Gastrocnemius medialis (tissue), 4 donors: ENCODE results near the gene GCNT3. TPM values are rescaled to one million over a fixed set of nuclear protein-coding genes. Genes with fewer than 3 reads are reported as not detected.

Experiments used
- ATAC-seq, 2 donors: fragments of 150-250 bp; one replicate each; pipeline ENCODE4 v1.9.1; 2016
- DNase-seq, 2 donors: peaks; one replicate each; pipeline ENCODE4 v3.0.0-alpha.2; 2019
- H3K27ac ChIP-seq, 4 donors: fragments of 200-600 bp; sonication (generic); 1 replicate in 1 of 4; 2 replicates in 3 of 4; pipeline ENCODE4 v1.5.1; 2016 to 2018; ENCODE audit warnings: mild to moderate bottlenecking in 2 of 4, moderate library complexity in 1 of 4
- H3K27me3 ChIP-seq, 3 donors: fragments of 200-600 bp; sonication (generic) in 2 of 3; 1 replicate in 1 of 3; 2 replicates in 2 of 3; pipeline versions ENCODE4 v1.5.1 to v1.6.0; 2016 to 2019; ENCODE audit warnings: mild to moderate bottlenecking in 1 of 3, moderate library complexity in 1 of 3
- H3K36me3 ChIP-seq, 2 donors: fragments of 200-600 bp; sonication (generic) in 1 of 2; one replicate each; pipeline ENCODE4 v1.5.1; 2017 to 2018
- H3K4me1 ChIP-seq, 2 donors: fragments of 200-600 bp; sonication (generic) in 1 of 2; one replicate each; pipeline ENCODE4 v1.5.1; 2016 to 2017; ENCODE audit warnings: mild to moderate bottlenecking in 2 of 2
- H3K4me3 ChIP-seq, 4 donors: fragments of 200-600 bp; sonication (generic) in 3 of 4; 1 replicate in 1 of 4; 2 replicates in 3 of 4; pipeline ENCODE4 v1.5.1; 2016 to 2019; ENCODE audit warnings: mild to moderate bottlenecking in 2 of 4
- H3K9me3 ChIP-seq, 3 donors: fragments of 200-600 bp; sonication (generic) in 2 of 3; 1 replicate in 1 of 3; 2 replicates in 2 of 3; pipeline ENCODE4 v1.5.1; 2016 to 2019
- POLR2A ChIP-seq, 2 donors: fragments of 450-650 bp; IDR thresholded peaks; one replicate each; pipeline ENCODE4 v1.6.1; 2017; ENCODE audit warnings: antibody characterized with exemption in 2 of 2, mild to moderate bottlenecking in 2 of 2, moderate library complexity in 2 of 2
- in situ Hi-C, 4 donors: fragments of 200-750 bp; cut with MboI; loops; one replicate each; pipeline versions ENCODE4 v1.15.0 to v1.8.0; 2017; ENCODE audit warnings: low sequenced_read_pairs in 4 of 4
- intact Hi-C: fragments of 100-400 bp; cut with DNase I; formaldehyde crosslinking; loops from one replicate; pipeline ENCODE4 v1.15.1; 2023; ENCODE audit warnings: low total_unique reads
- total RNA-seq, 4 donors: library from RNA; depleted of rRNA; stranded (reverse); fragments of >200 nt; gene quantifications; one replicate each; pipeline versions ENCODE4 v1.1.0 to v1.2.3, GENCODE V29; 2016
- TF ChIP-seq, protein P1 (sequence below), 5 experiments: fragments of 450-650 bp in 3 of 5; fragments of 200-600 bp in 2 of 5; sonication (generic) in 2 of 5; IDR thresholded peaks in 4 of 5; conservative IDR thresholded peaks in 1 of 5; 1 replicate in 4 of 5; 2 replicates in 1 of 5; pipeline ENCODE4 v1.5.1; 2016 to 2019; ENCODE audit warnings: antibody characterized with exemption in 5 of 5, mild to moderate bottlenecking in 3 of 5, moderate library complexity in 3 of 5

The GCNT3 gene
- total RNA-seq, 4 donors from 2014 or later: 0.07 to 0.36 TPM; not detected in 2

GRCh38 chr15:59587085-59587826 lies 24.3 kb upstream of the GCNT3 start:
- ATAC-seq (no peak), DNase-seq (no peak)
- intact Hi-C loops (no loop called here), in situ Hi-C loops (no loop called here)
- H3K4me1 ChIP-seq: no peaks in the 10 kb centered on the region
- H3K27me3 ChIP-seq: no peaks in the 10 kb centered on the region
- no peaks in the 10 kb centered on the region for H3K9me3 ChIP-seq
- H3K36me3 ChIP-seq: no peaks in the 10 kb centered on the region
- no peak overlapping the region for H3K4me3 ChIP-seq
- TF ChIP-seq POLR2A (IDR thresholded peaks at IDR 0.05): no peak
- TF ChIP-seq, protein P1, sequence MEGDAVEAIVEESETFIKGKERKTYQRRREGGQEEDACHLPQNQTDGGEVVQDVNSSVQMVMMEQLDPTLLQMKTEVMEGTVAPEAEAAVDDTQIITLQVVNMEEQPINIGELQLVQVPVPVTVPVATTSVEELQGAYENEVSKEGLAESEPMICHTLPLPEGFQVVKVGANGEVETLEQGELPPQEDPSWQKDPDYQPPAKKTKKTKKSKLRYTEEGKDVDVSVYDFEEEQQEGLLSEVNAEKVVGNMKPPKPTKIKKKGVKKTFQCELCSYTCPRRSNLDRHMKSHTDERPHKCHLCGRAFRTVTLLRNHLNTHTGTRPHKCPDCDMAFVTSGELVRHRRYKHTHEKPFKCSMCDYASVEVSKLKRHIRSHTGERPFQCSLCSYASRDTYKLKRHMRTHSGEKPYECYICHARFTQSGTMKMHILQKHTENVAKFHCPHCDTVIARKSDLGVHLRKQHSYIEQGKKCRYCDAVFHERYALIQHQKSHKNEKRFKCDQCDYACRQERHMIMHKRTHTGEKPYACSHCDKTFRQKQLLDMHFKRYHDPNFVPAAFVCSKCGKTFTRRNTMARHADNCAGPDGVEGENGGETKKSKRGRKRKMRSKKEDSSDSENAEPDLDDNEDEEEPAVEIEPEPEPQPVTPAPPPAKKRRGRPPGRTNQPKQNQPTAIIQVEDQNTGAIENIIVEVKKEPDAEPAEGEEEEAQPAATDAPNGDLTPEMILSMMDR (IDR thresholded peaks at IDR 0.05 in 4 of 5, conservative IDR thresholded peaks at IDR 0.05 in 1 of 5): no peak
- no peak overlapping the region for H3K27ac ChIP-seq

DNA sequence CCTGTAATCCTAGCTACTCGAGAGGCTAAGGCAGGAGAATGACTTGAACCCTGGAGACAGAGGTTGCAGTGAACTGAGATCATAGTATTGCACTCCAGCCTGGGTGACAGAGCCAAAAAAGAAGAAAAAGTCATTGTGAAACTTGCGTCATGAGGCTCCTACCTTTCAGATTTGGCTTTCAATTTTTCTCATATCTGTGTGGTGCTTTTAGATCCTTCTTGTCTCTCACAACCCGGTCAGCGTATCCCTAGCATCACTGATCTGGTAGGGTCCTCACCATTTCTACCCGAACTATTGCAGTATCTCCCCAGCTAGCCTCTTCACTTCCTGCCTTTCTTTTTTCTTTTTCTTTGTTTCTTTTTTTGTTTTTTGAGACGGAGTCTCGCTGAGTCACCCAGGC lies 21.6 kb upstream of the GCNT3 start:
- intact Hi-C loops (no loop called here), in situ Hi-C loops (no loop called here)
- H3K4me1 ChIP-seq: no peaks in the 10 kb centered on the region
- H3K27ac ChIP-seq: no peak overlapping the region
- H3K36me3 ChIP-seq: no peaks in the 10 kb centered on the region
- no peak overlapping the region for H3K4me3 ChIP-seq
- no peak for DNase-seq
- ATAC-seq: no peak
- H3K27me3 ChIP-seq: no peaks in the 10 kb centered on the region
- no peaks in the 10 kb centered on the region for H3K9me3 ChIP-seq
- TF ChIP-seq, protein P1 (IDR thresholded peaks at IDR 0.05 in 4 of 5, conservative IDR thresholded peaks at IDR 0.05 in 1 of 5): no peak
- TF ChIP-seq POLR2A (IDR thresholded peaks at IDR 0.05): no peak

- Histone ChIP-seq H3K27me3 (no peaks in the 10 kb centered on the region), H3K4me1 (no peaks in the 10 kb centered on the region), H3K27ac (no peak overlapping the region), H3K4me3 (no peak overlapping the region), H3K36me3 (no peaks in the 10 kb centered on the region), H3K9me3 (no peaks in the 10 kb centered on the region)
- in situ Hi-C loops: no loop called here
- intact Hi-C loops: no loop called here
- ATAC-seq: no peak
- no peak for DNase-seq
- TF ChIP-seq, protein P1 (IDR thresholded peaks at IDR 0.05 in 4 of 5, conservative IDR thresholded peaks at IDR 0.05 in 1 of 5): no peak
- no peak for TF ChIP-seq POLR2A (IDR thresholded peaks at IDR 0.05)
Measured at GRCh38 chr15:59591356-59591755, 20.2 kb upstream of the GCNT3 start.

DNA sequence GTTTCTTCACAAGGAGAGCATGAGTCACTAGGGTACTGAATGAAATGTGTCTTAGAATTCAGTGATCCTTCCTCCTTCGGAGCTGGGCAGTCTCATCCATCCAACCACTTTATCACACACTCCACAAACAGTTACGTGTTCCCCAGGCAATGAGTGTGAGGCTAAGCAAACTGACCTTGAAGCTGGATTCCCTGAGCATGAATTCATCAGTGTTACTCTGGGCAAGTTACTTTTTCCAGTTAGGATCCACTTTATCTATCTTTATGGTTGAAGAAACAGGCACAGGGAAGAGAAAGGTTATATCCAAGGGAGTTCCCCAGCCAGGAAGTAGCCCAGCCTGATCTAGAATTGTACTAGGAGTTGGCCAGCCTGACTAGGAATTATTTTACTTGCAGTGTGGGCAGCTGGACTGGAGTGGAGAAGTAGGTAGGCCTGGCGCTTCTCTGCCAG lies 17.1 kb upstream of the GCNT3 start:
- H3K27ac ChIP-seq: no peak overlapping the region
- no peak for TF ChIP-seq POLR2A (IDR thresholded peaks at IDR 0.05)
- TF ChIP-seq, protein P1 (IDR thresholded peaks at IDR 0.05 in 4 of 5, conservative IDR thresholded peaks at IDR 0.05 in 1 of 5): no peak
- intact Hi-C loops: no loop called here

More for the DNA sequence above, 17.1 kb upstream of the GCNT3 start:
- no peak overlapping the region for H3K4me3 ChIP-seq
- H3K27me3 ChIP-seq: no peaks in the 10 kb centered on the region
- in situ Hi-C loops: no loop called here
- H3K9me3 ChIP-seq: no peaks in the 10 kb centered on the region
- ATAC-seq (no peak), DNase-seq (no peak)
- H3K4me1 ChIP-seq: no peaks in the 10 kb centered on the region
- no peaks in the 10 kb centered on the region for H3K36me3 ChIP-seq
